BJ (cell line): ENCODE data around the gene DTHD1. TPM values are rescaled to one million over a fixed set of nuclear protein-coding genes. Genes with fewer than 3 reads are reported as not detected.

Experiments used
- CTCF ChIA-PET: fragments of 350-600 bp; formaldehyde crosslinking; extraction: SDS; loops from one replicate; lab custom pipeline; 2021; ENCODE audit warnings: antibody characterized with exemption, inconsistent platforms; lab: Yijun Ruan, JAX
- POLR2A ChIA-PET: fragments of 300-600 bp; sonication (Branson Sonifier 250); formaldehyde crosslinking; extraction: SDS; loops from one replicate; lab custom pipeline; 2021; ENCODE audit warnings: antibody characterized with exemption; lab: Charles Lee
- DNase-seq: peaks from one replicate; pipeline ENCODE4 v3.0.0-alpha.2; 2011; ENCODE audit warnings: low read depth
- H3K27me3 ChIP-seq: 2 replicates; pipeline ENCODE4 v1.6.0; 2011; ENCODE audit warnings: low read length; ENCODE audit not compliant: control insufficient read depth, insufficient read depth
- H3K36me3 ChIP-seq: 2 replicates; pipeline ENCODE4 v1.5.1; 2011; ENCODE audit warnings: low read length; ENCODE audit not compliant: control insufficient read depth, insufficient read depth
- H3K4me3 ChIP-seq: 2 replicates; pipeline ENCODE4 v1.5.1; 2011; ENCODE audit warnings: low read depth, mild to moderate bottlenecking, control low read depth, low read length
- polyA plus RNA-seq: library from polyadenylated mRNA; depleted of rRNA; stranded (reverse); fragments of >200 nt; gene quantifications from 2 replicates; pipeline ENCODE4 v1.2.3, GENCODE V29; 2011
- TF ChIP-seq, protein P1 (sequence below): IDR thresholded peaks from 2 replicates; pipeline ENCODE4 v1.5.1; 2011; ENCODE audit warnings: low read depth, mild to moderate bottlenecking, control low read depth, inconsistent platforms, low read length, moderate library complexity; ENCODE audit not compliant: insufficient read depth

DTHD1 gene
- polyA plus RNA-seq, 1 experiment = not detected

DNA sequence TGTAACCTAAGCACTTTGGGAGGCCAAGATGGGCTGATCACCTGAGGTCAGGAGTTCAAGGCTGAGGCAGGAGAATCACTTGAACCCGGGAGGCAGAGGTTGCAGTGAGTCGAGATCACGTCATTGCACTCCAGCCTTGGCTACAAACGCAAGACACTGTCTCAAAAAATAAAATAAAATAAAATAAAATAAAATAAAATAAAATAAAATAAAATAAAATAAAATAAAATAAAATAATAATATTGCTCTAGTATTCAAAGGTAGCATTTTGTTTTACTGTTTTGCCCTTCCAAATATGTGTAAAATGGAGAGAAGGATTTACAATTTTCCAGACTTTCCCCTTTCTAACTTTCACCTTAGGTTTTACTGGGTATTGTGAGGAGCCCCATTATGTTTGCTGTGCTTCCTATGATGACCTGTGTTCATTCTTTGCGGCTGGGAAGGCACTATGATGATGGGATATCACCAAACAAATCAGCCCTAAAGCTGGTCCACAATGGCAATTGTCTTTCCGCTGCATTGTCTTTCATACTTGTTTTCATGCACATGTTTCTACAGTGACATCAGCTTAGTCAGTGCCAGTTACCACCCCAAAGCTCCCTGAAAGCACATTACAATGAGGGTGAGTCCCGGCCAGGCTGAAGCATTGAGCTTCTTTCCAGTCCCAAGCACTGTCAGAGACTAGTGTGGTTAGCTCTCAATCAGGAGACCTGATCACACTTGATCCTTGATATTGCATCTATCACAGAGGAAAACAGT, 50.8 kb downstream of the DTHD1 start:
- Histone ChIP-seq H3K27me3 (no peaks in the 10 kb centered on the region), H3K36me3 (no peaks in the 10 kb centered on the region), H3K4me3 (no peak overlapping the region)
- ChIA-PET POLR2A (no interaction called here), CTCF (no interaction called here)
- TF ChIP-seq, protein P1, sequence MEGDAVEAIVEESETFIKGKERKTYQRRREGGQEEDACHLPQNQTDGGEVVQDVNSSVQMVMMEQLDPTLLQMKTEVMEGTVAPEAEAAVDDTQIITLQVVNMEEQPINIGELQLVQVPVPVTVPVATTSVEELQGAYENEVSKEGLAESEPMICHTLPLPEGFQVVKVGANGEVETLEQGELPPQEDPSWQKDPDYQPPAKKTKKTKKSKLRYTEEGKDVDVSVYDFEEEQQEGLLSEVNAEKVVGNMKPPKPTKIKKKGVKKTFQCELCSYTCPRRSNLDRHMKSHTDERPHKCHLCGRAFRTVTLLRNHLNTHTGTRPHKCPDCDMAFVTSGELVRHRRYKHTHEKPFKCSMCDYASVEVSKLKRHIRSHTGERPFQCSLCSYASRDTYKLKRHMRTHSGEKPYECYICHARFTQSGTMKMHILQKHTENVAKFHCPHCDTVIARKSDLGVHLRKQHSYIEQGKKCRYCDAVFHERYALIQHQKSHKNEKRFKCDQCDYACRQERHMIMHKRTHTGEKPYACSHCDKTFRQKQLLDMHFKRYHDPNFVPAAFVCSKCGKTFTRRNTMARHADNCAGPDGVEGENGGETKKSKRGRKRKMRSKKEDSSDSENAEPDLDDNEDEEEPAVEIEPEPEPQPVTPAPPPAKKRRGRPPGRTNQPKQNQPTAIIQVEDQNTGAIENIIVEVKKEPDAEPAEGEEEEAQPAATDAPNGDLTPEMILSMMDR = no peak
- DNase-seq = no peak

DNA sequence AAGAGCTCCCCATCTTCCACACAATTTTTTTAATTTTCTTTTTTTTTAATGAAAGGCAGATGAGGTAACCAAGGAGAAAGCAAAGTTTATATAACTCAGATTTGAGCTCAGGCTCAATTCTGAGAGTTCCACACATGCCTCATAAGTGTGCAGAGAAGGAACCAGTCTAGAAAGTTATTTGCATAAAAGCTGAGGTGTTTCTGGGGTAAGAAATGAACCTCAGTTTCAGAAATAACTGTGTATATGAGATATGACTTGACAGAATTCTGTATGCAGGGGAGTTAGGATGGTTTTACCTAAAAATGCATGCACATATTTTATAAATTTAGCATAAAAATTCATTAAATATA, 51.3 kb downstream of the DTHD1 start:
- no peak overlapping the region for H3K4me3 ChIP-seq
- CTCF ChIA-PET = no interaction called here
- no peaks in the 10 kb centered on the region for H3K36me3 ChIP-seq
- POLR2A ChIA-PET = no interaction called here
- DNase-seq = no peak
- TF ChIP-seq, protein P1 = no peak
- H3K27me3 ChIP-seq = no peaks in the 10 kb centered on the region

DNA sequence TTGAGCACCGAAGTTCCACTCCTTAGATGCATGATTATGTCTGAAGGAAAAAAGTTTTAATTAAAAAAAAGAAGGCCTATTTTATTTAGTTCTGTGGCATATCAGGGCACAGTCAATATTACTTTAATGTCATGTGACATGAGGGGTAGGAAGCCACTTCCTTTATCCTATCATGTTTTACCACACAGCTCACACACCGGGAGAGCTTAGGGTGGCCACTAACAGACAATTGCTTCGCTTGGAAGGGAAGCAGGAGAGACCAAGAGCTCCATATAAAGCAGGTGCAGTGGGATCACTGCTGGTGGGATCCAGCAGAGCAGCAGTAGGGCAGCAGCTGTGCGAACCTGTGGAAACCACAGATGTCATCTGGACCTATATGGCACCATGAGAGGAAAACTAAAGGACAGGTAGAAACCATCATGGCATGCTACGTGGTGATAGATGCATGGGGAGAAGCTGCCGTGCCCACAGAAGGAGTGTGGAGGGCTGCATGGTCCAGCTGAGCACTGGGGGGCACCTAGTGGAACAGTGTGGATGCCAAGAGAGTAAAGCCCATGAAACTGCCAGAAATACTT, 52.0 kb downstream of the DTHD1 start:
- TF ChIP-seq, protein P1 = no peak
- POLR2A ChIA-PET = no interaction called here
- CTCF ChIA-PET = no interaction called here

DNA sequence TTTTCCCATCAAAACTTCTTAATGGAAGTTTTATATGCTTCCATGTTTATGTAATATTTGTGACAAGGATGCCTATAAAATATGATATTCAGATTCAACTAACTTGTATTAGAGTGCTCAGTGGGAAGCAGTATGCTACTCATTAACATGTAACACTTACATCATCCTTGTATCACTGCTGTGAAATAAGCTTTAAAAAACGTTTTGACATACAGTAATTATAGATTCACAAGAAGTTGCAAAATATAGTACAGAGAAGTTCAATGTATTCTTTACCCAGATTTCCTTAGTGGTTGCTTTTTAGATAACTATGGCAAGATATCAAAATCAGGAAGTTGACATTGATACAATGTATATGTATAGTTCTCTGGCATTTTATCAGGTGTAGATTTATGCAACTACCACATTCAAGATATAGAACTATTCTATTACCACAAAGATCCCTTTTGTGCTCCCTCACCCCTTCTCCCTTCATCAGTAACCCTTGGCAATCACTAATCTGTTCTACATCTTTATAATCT, 56.3 kb downstream of the DTHD1 start:
- TF ChIP-seq, protein P1 = no peak
- ChIA-PET POLR2A (no interaction called here), CTCF (no interaction called here)
- H3K4me3 ChIP-seq = no peak overlapping the region
- no peaks in the 10 kb centered on the region for H3K27me3 ChIP-seq
- DNase-seq = no peak
- no peaks in the 10 kb centered on the region for H3K36me3 ChIP-seq

More for the DNA sequence above, 52.0 kb downstream of the DTHD1 start:
- Histone ChIP-seq H3K27me3 (no peaks in the 10 kb centered on the region), H3K36me3 (no peaks in the 10 kb centered on the region), H3K4me3 (no peak overlapping the region)
- DNase-seq = no peak

DNA sequence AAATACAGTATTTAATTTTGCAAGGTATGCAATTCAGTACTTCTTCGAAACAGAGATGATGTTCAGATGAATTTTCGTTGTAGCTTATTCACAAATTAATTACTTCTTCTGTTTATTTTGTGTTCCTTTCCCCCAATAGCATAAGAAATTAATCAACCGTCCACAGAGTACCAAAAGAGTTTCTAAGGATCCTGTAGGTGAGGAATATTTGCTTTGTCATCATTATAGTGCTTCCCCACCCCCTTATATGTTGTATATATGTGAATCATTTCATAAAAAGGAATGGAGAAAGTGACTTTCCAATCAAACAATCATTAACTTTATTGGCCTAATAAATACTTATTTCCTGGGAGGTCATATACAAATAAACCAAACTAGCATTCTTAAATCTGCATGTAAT, 57.6 kb downstream of the DTHD1 start:
- Histone ChIP-seq H3K4me3 (no peak overlapping the region), H3K36me3 (no peaks in the 10 kb centered on the region), H3K27me3 (no peaks in the 10 kb centered on the region)
- no peak for DNase-seq
- ChIA-PET CTCF (no interaction called here), POLR2A (no interaction called here)
- TF ChIP-seq, protein P1 = no peak
